MM.1S (cell line): ENCODE results near the gene ATL2.

Experiments
- DNase-seq: peaks from one replicate; pipeline ENCODE4 v3.0.0-alpha.2; 2015
- H2AFZ ChIP-seq: fragments of 300-600 bp; sonication (generic); 2 replicates; pipeline ENCODE4 v1.6.0; 2016; ENCODE audit warnings: antibody characterized with exemption, low read length
- H3F3A ChIP-seq: fragments of 300-600 bp; sonication (generic); 2 replicates; pipeline ENCODE4 v1.6.1; 2016; ENCODE audit warnings: mild to moderate bottlenecking, antibody characterized with exemption, low read length, moderate library complexity, mixed read lengths; ENCODE audit not compliant: insufficient read depth
- H3K27ac ChIP-seq: fragments of 300-600 bp; sonication (generic); 2 replicates; pipeline ENCODE4 v1.5.1; 2016; ENCODE audit warnings: mild to moderate bottlenecking, low read length
- H3K27me3 ChIP-seq: fragments of 300-600 bp; sonication (generic); replicated peaks from 2 replicates; pipeline ENCODE4 v1.6.0; 2016; ENCODE audit warnings: low read length; ENCODE audit not compliant: insufficient read depth
- H3K36me3 ChIP-seq: fragments of 300-600 bp; sonication (generic); replicated peaks from 2 replicates; pipeline ENCODE4 v1.6.1; 2016; ENCODE audit warnings: mild to moderate bottlenecking, low read length, mixed read lengths; ENCODE audit not compliant: insufficient read depth
- H3K4me1 ChIP-seq: fragments of 300-600 bp; sonication (generic); 2 replicates; pipeline ENCODE4 v1.6.1; 2016; ENCODE audit warnings: low read length, mixed read lengths
- H3K4me2 ChIP-seq: fragments of 300-600 bp; sonication (generic); 2 replicates; pipeline ENCODE4 v1.6.0; 2016; ENCODE audit warnings: low read depth, low read length
- H3K4me3 ChIP-seq: fragments of 300-600 bp; sonication (generic); 2 replicates; pipeline ENCODE4 v1.5.1; 2016; ENCODE audit warnings: low read length, mixed read lengths
- H3K79me2 ChIP-seq: fragments of 300-600 bp; sonication (generic); 2 replicates; pipeline ENCODE4 v1.6.1; 2016; ENCODE audit warnings: mixed run types, low read length, mixed read lengths
- H3K9ac ChIP-seq: fragments of 300-600 bp; sonication (generic); 2 replicates; pipeline ENCODE4 v1.6.1; 2016; ENCODE audit warnings: low read length, mixed read lengths
- H3K9me2 ChIP-seq: fragments of 300-600 bp; sonication (generic); replicated peaks from 2 replicates; pipeline ENCODE4 v1.6.1; 2016; ENCODE audit warnings: mild to moderate bottlenecking, low read length, mixed read lengths; ENCODE audit not compliant: insufficient read depth
- H3K9me3 ChIP-seq: fragments of 300-600 bp; sonication (generic); replicated peaks from 2 replicates; pipeline ENCODE4 v1.6.1; 2016; ENCODE audit warnings: mild to moderate bottlenecking, low read length, mixed read lengths; ENCODE audit not compliant: insufficient read depth
- H4K20me1 ChIP-seq: fragments of 300-600 bp; sonication (generic); 2 replicates; pipeline ENCODE4 v1.6.1; 2016; ENCODE audit warnings: mild to moderate bottlenecking, low read length, moderate library complexity, mixed read lengths; ENCODE audit not compliant: insufficient read depth
- EZH2 ChIP-seq: fragments of 300-600 bp; sonication (generic); optimal IDR thresholded peaks from 2 replicates; pipeline ENCODE3; 2017; ENCODE audit warnings: low read depth, mild to moderate bottlenecking, antibody characterized with exemption, low read length, mixed read lengths
- EZH2phosphoT487 ChIP-seq: fragments of 300-600 bp; sonication (generic); IDR thresholded peaks from 2 replicates; pipeline ENCODE4 v1.6.1; 2018; ENCODE audit warnings: antibody characterized with exemption, low read length
- TF ChIP-seq, protein P1 (sequence below): fragments of 300-600 bp; sonication (generic); IDR thresholded peaks from 2 replicates; pipeline ENCODE4 v1.5.1; 2016; ENCODE audit warnings: antibody characterized with exemption, low read length, mixed read lengths

ATL2 gene

DNA sequence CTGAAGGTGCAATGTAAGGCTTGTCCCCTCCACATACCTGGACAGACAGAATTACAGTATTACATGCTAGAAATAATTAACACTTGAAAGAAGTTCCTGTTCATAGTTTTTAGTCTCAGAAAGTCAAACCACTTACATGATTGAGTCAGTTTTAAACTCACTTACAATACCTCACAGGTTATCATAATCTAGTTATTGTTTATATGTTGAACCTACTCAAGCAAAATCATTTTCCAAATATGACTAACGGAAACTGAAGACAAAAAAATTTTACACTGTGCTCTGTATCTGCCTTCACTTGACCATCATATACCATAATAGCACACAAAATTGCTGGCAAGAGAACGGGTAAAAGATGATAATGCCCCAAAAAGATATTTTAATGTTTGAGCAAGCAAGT, 78.5 kb downstream of the ATL2 start:
- Histone ChIP-seq H3F3A (peaks cover 9% of the 10 kb centered on the region; the same call in 1 of the 2 replicates), H3K9me3 (no peaks in the 10 kb centered on the region), H2AFZ (no peak overlapping the region), H3K36me3 (no peaks in the 10 kb centered on the region; the same call in 1 of the 2 replicates), H4K20me1 (no peaks in the 10 kb centered on the region), H3K4me2 (no peak overlapping the region), H3K27me3 (no peaks in the 10 kb centered on the region), H3K4me1 (peaks cover 24% of the 10 kb centered on the region), H3K9ac (no peak overlapping the region), H3K9me2 (no peaks in the 10 kb centered on the region), H3K27ac (no peak overlapping the region), H3K79me2 (peaks cover 7% of the 10 kb centered on the region), H3K4me3 (no peak overlapping the region)
- TF ChIP-seq EZH2phosphoT487 (no peak), EZH2 (no peak)
- TF ChIP-seq, protein P1, sequence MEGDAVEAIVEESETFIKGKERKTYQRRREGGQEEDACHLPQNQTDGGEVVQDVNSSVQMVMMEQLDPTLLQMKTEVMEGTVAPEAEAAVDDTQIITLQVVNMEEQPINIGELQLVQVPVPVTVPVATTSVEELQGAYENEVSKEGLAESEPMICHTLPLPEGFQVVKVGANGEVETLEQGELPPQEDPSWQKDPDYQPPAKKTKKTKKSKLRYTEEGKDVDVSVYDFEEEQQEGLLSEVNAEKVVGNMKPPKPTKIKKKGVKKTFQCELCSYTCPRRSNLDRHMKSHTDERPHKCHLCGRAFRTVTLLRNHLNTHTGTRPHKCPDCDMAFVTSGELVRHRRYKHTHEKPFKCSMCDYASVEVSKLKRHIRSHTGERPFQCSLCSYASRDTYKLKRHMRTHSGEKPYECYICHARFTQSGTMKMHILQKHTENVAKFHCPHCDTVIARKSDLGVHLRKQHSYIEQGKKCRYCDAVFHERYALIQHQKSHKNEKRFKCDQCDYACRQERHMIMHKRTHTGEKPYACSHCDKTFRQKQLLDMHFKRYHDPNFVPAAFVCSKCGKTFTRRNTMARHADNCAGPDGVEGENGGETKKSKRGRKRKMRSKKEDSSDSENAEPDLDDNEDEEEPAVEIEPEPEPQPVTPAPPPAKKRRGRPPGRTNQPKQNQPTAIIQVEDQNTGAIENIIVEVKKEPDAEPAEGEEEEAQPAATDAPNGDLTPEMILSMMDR, result no peak
- no peak for DNase-seq

DNA sequence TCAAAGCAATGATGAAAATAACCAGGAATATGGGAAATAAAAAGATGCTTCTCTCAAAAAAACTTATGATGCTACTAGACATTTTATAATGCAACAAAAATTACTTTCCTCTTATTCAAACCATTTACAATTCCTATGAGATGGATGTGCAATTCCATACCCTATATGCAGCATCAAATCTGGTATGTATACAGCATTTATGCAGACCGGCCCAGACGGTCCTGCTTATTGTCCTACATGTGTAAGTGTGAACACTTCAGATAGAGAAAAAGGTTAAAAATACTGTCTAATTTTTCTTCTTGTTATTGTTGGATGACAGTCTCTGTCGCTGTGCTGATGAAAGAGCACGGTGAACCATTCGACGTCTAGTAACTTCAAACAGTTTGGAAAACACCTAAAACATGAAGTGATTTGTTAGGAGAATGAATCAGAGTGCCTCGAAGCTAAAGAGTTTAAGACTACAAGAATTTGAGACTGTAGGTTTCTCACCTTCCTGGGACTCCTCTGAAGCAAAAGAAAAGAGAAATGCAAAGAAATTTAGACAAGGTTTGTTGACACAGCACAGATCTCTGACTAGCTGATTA, 80.8 kb downstream of the ATL2 start:
- no peak for TF ChIP-seq EZH2
- TF ChIP-seq, protein P1, result no peak
- Histone ChIP-seq H3K36me3 (no peaks in the 10 kb centered on the region; the same call in 1 of the 2 replicates), H3K4me1 (peaks cover 14% of the 10 kb centered on the region), H3K79me2 (0 out of 2 replicates have a peak, but pooled peaks cover 3% of the 10 kb centered on the region), H3F3A (0 out of 2 replicates have a peak, but pooled peaks cover 3% of the 10 kb centered on the region), H3K27ac (no peak overlapping the region), H2AFZ (no peak overlapping the region), H3K4me2 (no peak overlapping the region), H4K20me1 (no peaks in the 10 kb centered on the region), H3K4me3 (no peak overlapping the region), H3K27me3 (no peaks in the 10 kb centered on the region), H3K9me3 (no peaks in the 10 kb centered on the region), H3K9me2 (no peaks in the 10 kb centered on the region), H3K9ac (no peak overlapping the region)
- DNase-seq, result no peak

DNA sequence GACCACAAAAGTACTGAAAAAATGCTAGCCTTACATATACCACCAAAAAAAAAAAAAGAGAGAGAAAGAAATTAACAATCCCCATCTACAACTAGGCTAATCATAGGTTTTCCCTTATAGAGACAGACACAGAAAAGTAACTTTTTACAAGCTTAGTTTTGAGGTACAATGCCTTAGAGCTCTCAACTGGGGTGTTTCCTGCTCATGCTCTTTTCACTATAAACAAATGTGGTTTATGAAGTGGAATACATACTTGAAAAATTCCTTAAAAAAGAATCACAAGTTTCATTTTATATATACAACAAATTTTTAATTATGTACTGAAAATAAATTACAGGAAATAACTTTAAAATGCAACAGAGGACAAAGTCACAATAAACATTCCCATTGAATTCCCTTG, 82.5 kb downstream of the ATL2 start:
- TF ChIP-seq, protein P1, result no peak
- Histone ChIP-seq H2AFZ (no peak overlapping the region), H3F3A (no peaks in the 10 kb centered on the region), H3K4me1 (peaks cover 15% of the 10 kb centered on the region), H3K9me3 (no peaks in the 10 kb centered on the region), H3K27ac (no peak overlapping the region), H3K4me3 (no peak overlapping the region), H3K9me2 (no peaks in the 10 kb centered on the region), H3K4me2 (no peak overlapping the region), H4K20me1 (no peaks in the 10 kb centered on the region), H3K9ac (no peak overlapping the region), H3K79me2 (0 out of 2 replicates have a peak, but pooled peaks cover 3% of the 10 kb centered on the region), H3K36me3 (no peaks in the 10 kb centered on the region; the same call in 1 of the 2 replicates), H3K27me3 (no peaks in the 10 kb centered on the region)
- no peak for DNase-seq
